ENCODE measurements around the gene AMBN. TPM values are rescaled to one million over a fixed set of nuclear protein-coding genes. Genes with fewer than 3 reads are reported as not detected.

The AMBN gene
- total and polyA plus RNA-seq, 2 donors (not counting 3 experiments of a cell fraction or from before 2014, with no cell fraction given): not detected

DNA sequence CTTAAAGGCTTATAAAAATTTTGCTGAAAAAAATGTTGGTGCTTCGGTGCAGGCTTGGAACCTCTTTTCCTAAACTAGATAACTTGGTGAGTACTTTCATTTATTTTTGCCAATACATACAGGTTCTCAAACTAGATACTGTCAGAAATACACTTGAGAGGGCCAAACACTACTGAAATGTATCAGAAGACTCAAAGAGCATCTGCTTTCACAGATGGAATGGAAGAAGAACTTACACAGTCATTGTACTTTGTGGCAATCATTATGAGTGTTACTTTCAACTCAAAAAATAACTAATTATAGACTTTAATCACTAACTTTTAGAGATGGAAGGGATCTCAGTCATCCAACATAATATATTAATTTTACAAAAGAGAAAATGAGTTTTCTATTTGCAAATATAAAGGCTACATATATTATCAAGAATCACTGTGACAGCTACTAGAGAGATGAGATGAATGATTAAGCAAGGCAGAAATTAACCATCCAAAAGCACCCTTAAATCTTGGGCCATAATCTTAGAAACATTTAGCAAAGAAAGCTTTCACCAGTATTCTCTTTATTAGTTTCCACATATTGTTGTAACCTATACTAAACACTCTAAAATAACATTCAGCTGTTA, 37.5 kb downstream of the AMBN start:
- no peak overlapping the region for H3K27ac ChIP-seq (ENCODE audit: insufficient read depth, low read depth, low read length)
- H3K4me2 ChIP-seq (ENCODE audit: insufficient read depth, low read length): no peak overlapping the region
- H3K36me3 ChIP-seq (ENCODE audit: control insufficient read depth in 2 of 2, extremely low read depth in 1 of 2, insufficient read depth in 2 of 2, low read length in 2 of 2): no peaks in the 10 kb centered on the region
- H2AFZ ChIP-seq (ENCODE audit: low read depth, low read length): no peak overlapping the region
- CTCF ChIA-PET: interaction anchor here (1.0 to 1.3 kb wide), 2 partner anchors 18 to 28 kb away, joined by 3 read pairs; no protein-coding TSS in a partner anchor
- FAIRE-seq: no peak
- no peaks in the 10 kb centered on the region for H4K20me1 ChIP-seq (replicated peaks; ENCODE audit: control insufficient read depth, extremely low read depth, insufficient read depth, low read length)
- POLR2A ChIA-PET: no interaction called here
- H3K27me3 ChIP-seq (ENCODE audit: control insufficient read depth in 2 of 2, insufficient read depth in 2 of 2, low read length in 2 of 2): no peaks in the 10 kb centered on the region
- no peak overlapping the region for H3K4me3 ChIP-seq (replicated peaks in 1 of 3; ENCODE audit: insufficient read depth in 1 of 3, low read depth in 1 of 3, low read length in 3 of 3)
- intact Hi-C loops (cut with micrococcal nuclease) (no loop called here), dilution Hi-C loops (cut with MboI; ENCODE audit: extremely low pct_ligation_motif_present, low sequenced_read_pairs) (no loop called here)
- no peak overlapping the region for H3K9ac ChIP-seq (replicated peaks; ENCODE audit: extremely low read depth, insufficient read depth, low read length)
- no TSS peak for BruUV-seq (replicated peaks)
- no peak for DNase-seq (ENCODE audit: low read depth, low spot score)
- H3K79me2 ChIP-seq (ENCODE audit: control insufficient read depth, insufficient read depth, low read length): no peaks in the 10 kb centered on the region
- no peaks in the 10 kb centered on the region for H3K9me1 ChIP-seq (replicated peaks; ENCODE audit: control insufficient read depth, extremely low read depth, insufficient read depth, low read length)
- H3K4me1 ChIP-seq (ENCODE audit: control insufficient read depth, extremely low read depth, insufficient read depth, low read length): peaks cover 27% of the 10 kb centered on the region
- H3K9me3 ChIP-seq (replicated peaks; ENCODE audit: control insufficient read depth, insufficient read depth, low read length): no peaks in the 10 kb centered on the region
- TF ChIP-seq JUN (IDR thresholded peaks at IDR 0.05; ENCODE audit: borderline replicate concordance, insufficient read depth, insufficient read length, low read depth): no peak
- no peak for TF ChIP-seq MYC (IDR thresholded peaks at IDR 0.05; ENCODE audit: low read depth, low read length)
- TF ChIP-seq, protein P1, sequence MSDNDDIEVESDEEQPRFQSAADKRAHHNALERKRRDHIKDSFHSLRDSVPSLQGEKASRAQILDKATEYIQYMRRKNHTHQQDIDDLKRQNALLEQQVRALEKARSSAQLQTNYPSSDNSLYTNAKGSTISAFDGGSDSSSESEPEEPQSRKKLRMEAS (IDR thresholded peaks at IDR 0.05; ENCODE audit: insufficient read depth, insufficient read length): no peak
- no peak for TF ChIP-seq FOS (IDR thresholded peaks at IDR 0.05; ENCODE audit: borderline replicate concordance, insufficient read depth, low read length)
- TF ChIP-seq EZH2 (IDR thresholded peaks at IDR 0.05; ENCODE audit: borderline replicate concordance, low read depth, low read length, severe bottlenecking): no peak
- no peak for TF ChIP-seq POLR2AphosphoS5 (IDR thresholded peaks at IDR 0.05; ENCODE audit: insufficient read depth, low read depth, low read length)
- TF ChIP-seq POLR2A (IDR thresholded peaks at IDR 0.05; ENCODE audit: low read depth, low read length): no peak
- no peak for TF ChIP-seq GATA2 (IDR thresholded peaks at IDR 0.05; ENCODE audit: insufficient read depth, insufficient read length, low read depth, low read length)

DNA sequence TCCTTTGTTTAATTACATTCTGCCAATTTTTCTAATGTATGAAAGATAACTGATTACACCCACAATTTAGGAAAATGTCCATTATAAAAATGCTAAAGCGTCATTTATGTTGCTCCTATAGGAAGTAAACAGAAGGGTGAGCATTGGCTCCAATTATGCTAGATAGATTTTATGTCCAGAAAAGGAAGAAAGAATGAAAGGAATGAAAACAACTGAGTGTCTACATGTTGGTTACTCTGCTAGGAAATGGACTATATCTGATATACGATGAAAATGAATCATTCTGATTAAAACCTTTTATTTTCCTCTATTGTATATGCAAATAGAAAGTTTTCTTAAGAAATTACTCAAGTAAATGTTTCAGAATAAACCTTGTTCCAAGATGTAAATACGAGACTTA, 38.1 kb downstream of the AMBN start:
- Histone ChIP-seq H3K9ac (replicated peaks; ENCODE audit: extremely low read depth, insufficient read depth, low read length) (no peak overlapping the region), H3K4me1 (ENCODE audit: control insufficient read depth, extremely low read depth, insufficient read depth, low read length) (peaks cover 27% of the 10 kb centered on the region), H3K4me2 (ENCODE audit: insufficient read depth, low read length) (peak overlapping the region; percentile 12), H4K20me1 (replicated peaks; ENCODE audit: control insufficient read depth, extremely low read depth, insufficient read depth, low read length) (no peaks in the 10 kb centered on the region), H3K4me3 (replicated peaks in 1 of 3; ENCODE audit: insufficient read depth in 1 of 3, low read depth in 1 of 3, low read length in 3 of 3) (no peak overlapping the region), H3K79me2 (ENCODE audit: control insufficient read depth, insufficient read depth, low read length) (no peaks in the 10 kb centered on the region), H3K9me1 (replicated peaks; ENCODE audit: control insufficient read depth, extremely low read depth, insufficient read depth, low read length) (no peaks in the 10 kb centered on the region), H3K27me3 (ENCODE audit: control insufficient read depth in 2 of 2, insufficient read depth in 2 of 2, low read length in 2 of 2) (no peaks in the 10 kb centered on the region), H3K9me3 (replicated peaks; ENCODE audit: control insufficient read depth, insufficient read depth, low read length) (no peaks in the 10 kb centered on the region), H3K27ac (ENCODE audit: insufficient read depth, low read depth, low read length) (no peak overlapping the region), H2AFZ (ENCODE audit: low read depth, low read length) (no peak overlapping the region), H3K36me3 (ENCODE audit: control insufficient read depth in 2 of 2, extremely low read depth in 1 of 2, insufficient read depth in 2 of 2, low read length in 2 of 2) (no peaks in the 10 kb centered on the region)
- ChIA-PET CTCF (no interaction called here), POLR2A (no interaction called here)
- peak; percentile 53 for FAIRE-seq
- dilution Hi-C loops (cut with MboI; ENCODE audit: extremely low pct_ligation_motif_present, low sequenced_read_pairs) (no loop called here), intact Hi-C loops (cut with micrococcal nuclease) (no loop called here)
- TF ChIP-seq JUN (IDR thresholded peaks at IDR 0.05; ENCODE audit: borderline replicate concordance, insufficient read depth, insufficient read length, low read depth): no peak
- TF ChIP-seq EZH2 (IDR thresholded peaks at IDR 0.05; ENCODE audit: borderline replicate concordance, low read depth, low read length, severe bottlenecking): no peak
- TF ChIP-seq, protein P2, sequence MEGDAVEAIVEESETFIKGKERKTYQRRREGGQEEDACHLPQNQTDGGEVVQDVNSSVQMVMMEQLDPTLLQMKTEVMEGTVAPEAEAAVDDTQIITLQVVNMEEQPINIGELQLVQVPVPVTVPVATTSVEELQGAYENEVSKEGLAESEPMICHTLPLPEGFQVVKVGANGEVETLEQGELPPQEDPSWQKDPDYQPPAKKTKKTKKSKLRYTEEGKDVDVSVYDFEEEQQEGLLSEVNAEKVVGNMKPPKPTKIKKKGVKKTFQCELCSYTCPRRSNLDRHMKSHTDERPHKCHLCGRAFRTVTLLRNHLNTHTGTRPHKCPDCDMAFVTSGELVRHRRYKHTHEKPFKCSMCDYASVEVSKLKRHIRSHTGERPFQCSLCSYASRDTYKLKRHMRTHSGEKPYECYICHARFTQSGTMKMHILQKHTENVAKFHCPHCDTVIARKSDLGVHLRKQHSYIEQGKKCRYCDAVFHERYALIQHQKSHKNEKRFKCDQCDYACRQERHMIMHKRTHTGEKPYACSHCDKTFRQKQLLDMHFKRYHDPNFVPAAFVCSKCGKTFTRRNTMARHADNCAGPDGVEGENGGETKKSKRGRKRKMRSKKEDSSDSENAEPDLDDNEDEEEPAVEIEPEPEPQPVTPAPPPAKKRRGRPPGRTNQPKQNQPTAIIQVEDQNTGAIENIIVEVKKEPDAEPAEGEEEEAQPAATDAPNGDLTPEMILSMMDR (IDR thresholded peaks at IDR 0.05; ENCODE audit: extremely low read depth in 1 of 2, insufficient read depth in 1 of 2, low read depth in 1 of 2, low read length in 2 of 2): no peak
- TF ChIP-seq, protein P1 (IDR thresholded peaks at IDR 0.05; ENCODE audit: insufficient read depth, insufficient read length): no peak
- TF ChIP-seq FOS (IDR thresholded peaks at IDR 0.05; ENCODE audit: borderline replicate concordance, insufficient read depth, low read length): no peak
- no peak for TF ChIP-seq MYC (IDR thresholded peaks at IDR 0.05; ENCODE audit: low read depth, low read length)
- no peak for TF ChIP-seq GATA2 (IDR thresholded peaks at IDR 0.05; ENCODE audit: insufficient read depth, insufficient read length, low read depth, low read length)
- no peak for TF ChIP-seq POLR2AphosphoS5 (IDR thresholded peaks at IDR 0.05; ENCODE audit: insufficient read depth, low read depth, low read length)
- TF ChIP-seq POLR2A (IDR thresholded peaks at IDR 0.05; ENCODE audit: low read depth, low read length): no peak
- DNase-seq (ENCODE audit: low read depth, low spot score): no peak
- BruUV-seq (replicated peaks): no TSS peak
